Measurements from ENCODE around the gene LPCAT2.

Gene LPCAT2

GRCh38 chr16:55543472-55543871 is 34.6 kb downstream of the LPCAT2 start:
- H3K9me3 ChIP-seq: no peaks in the 10 kb centered on the region
- H3K27me3 ChIP-seq: no peaks in the 10 kb centered on the region
- peaks cover 19% of the 10 kb centered on the region for H3K4me1 ChIP-seq
- peaks cover 20% of the 10 kb centered on the region for H3K36me3 ChIP-seq
- peak; percentile 12 for DNase-seq
- peak; percentile 34 for TF ChIP-seq CTCF (IDR thresholded peaks at IDR 0.05; ENCODE audit: low read depth, low read length)
- no peak overlapping the region for H3K4me3 ChIP-seq (ENCODE audit: low read depth, low read length)

GRCh38 chr16:55552621-55553020 is 43.7 kb downstream of the LPCAT2 start:
- Histone ChIP-seq H3K27me3 (no peaks in the 10 kb centered on the region), H3K9me3 (no peaks in the 10 kb centered on the region), H3K4me1 (peaks cover 5% of the 10 kb centered on the region; the same call in 1 of the 2 replicates), H3K36me3 (peaks cover 65% of the 10 kb centered on the region), H3K4me3 (ENCODE audit: low read depth, low read length) (no peak overlapping the region)
- TF ChIP-seq CTCF (IDR thresholded peaks at IDR 0.05; ENCODE audit: low read depth, low read length): no peak
- no peak for DNase-seq

- peaks cover 31% of the 10 kb centered on the region for H3K4me1 ChIP-seq
- no peak for DNase-seq
- H3K36me3 ChIP-seq: peaks cover 58% of the 10 kb centered on the region
- TF ChIP-seq CTCF (IDR thresholded peaks at IDR 0.05; ENCODE audit: low read depth, low read length): no peak
- H3K27me3 ChIP-seq: no peaks in the 10 kb centered on the region
- no peaks in the 10 kb centered on the region for H3K9me3 ChIP-seq
- no peak overlapping the region for H3K4me3 ChIP-seq (ENCODE audit: low read depth, low read length)
Measured at GRCh38 chr16:55555436-55555835, 46.6 kb downstream of the LPCAT2 start.

- Histone ChIP-seq H3K9me3 (no peaks in the 10 kb centered on the region), H3K27me3 (no peaks in the 10 kb centered on the region), H3K4me1 (peaks cover 42% of the 10 kb centered on the region), H3K4me3 (ENCODE audit: low read depth, low read length) (no peak overlapping the region), H3K36me3 (peaks cover 49% of the 10 kb centered on the region)
- DNase-seq: no peak
- TF ChIP-seq CTCF (IDR thresholded peaks at IDR 0.05; ENCODE audit: low read depth, low read length): no peak
Measured at GRCh38 chr16:55557186-55557585, 48.3 kb downstream of the LPCAT2 start.

- Histone ChIP-seq H3K36me3 (peaks cover 42% of the 10 kb centered on the region), H3K4me3 (ENCODE audit: low read depth, low read length) (no peak overlapping the region), H3K27me3 (no peaks in the 10 kb centered on the region), H3K9me3 (no peaks in the 10 kb centered on the region), H3K4me1 (peaks cover 58% of the 10 kb centered on the region)
- no peak for DNase-seq
- TF ChIP-seq CTCF (IDR thresholded peaks at IDR 0.05; ENCODE audit: low read depth, low read length): no peak
Measured at GRCh38 chr16:55559233-55559632, 50.4 kb downstream of the LPCAT2 start.

- DNase-seq: peak; percentile 28
- H3K27me3 ChIP-seq: no peaks in the 10 kb centered on the region
- peaks cover 58% of the 10 kb centered on the region for H3K4me1 ChIP-seq
- H3K36me3 ChIP-seq: peaks cover 38% of the 10 kb centered on the region
- H3K9me3 ChIP-seq: no peaks in the 10 kb centered on the region
- no peak overlapping the region for H3K4me3 ChIP-seq (ENCODE audit: low read depth, low read length)
- TF ChIP-seq CTCF (IDR thresholded peaks at IDR 0.05; ENCODE audit: low read depth, low read length): no peak
Measured at GRCh38 chr16:55559933-55560516, 51.2 kb downstream of the LPCAT2 start.

Data from BE2C (cell line).